Measurements from ENCODE around the gene TAF13.

The TAF13 gene, protein sequence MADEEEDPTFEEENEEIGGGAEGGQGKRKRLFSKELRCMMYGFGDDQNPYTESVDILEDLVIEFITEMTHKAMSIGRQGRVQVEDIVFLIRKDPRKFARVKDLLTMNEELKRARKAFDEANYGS

GRCh38 chr1:109075531-109076490, at the start of gene TAF13:
TAF13 (minus strand) TSS chr1:109076003; CDS start chr1:109075947, 56 bp downstream.
- peak; percentile 91 for DNase-seq

DNA sequence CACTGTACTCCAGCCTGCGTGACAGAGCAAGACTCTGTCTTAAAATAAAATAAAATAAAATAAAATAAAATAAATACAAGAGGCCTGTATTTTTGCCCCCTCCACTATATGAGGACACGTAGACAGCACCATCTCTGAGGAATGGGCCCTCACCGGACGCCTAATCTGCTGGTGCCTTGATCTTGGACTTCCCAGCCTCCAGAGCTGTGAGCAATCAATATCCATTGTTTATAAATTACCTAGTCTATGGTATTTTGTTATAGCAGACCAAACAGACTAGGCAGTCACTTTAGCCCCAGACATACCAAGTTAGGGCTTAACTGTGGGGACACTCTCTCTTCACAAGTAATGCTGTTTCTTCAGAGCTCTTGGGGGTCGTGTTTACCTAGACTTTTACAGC, 44.6 kb upstream of the TAF13 start:
- DNase-seq, result no peak

- no peak for DNase-seq
These were observed 42.3 kb upstream of the TAF13 start for GRCh38 chr1:109118089-109118488.

DNA sequence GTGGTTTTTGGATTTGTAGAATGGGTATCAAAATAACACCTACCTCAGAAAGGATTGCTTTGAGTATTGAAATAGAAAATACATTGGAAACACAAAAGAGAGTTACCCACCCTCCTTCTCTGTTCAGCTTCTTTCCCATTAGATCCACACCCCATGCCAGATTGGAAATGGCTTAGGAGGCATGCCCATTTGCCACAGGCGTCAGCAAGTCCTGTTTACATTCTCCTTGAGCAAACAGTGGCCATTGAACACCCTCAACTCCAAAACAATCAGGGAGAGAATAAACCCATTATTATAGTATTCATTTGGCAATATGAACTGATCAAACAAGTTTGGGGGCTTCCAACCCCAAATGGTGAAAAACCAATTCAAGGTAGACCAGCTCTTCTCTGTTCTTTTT, 40.5 kb upstream of the TAF13 start:
- no peak for DNase-seq

DNA sequence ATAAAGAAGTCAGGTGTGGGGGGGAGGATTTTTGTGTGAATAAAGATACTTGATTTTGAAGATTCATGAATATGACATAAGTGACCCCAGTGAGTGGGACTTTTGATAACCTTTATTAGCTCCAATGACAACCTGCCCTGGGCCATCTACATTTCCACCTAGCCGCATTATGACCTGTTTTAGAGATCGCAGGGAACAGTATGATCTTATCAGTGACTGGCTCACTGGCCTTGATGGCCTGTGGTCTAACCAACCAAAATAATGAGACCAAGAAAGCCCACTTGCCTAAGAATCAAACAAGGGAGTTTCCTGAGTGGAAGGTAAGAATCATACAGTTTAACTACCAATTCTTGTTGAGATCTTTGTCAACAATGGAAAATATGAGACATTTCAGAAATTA, 39.9 kb upstream of the TAF13 start:
- no peak for DNase-seq

GRCh38 chr1:109114342-109114674, 38.5 kb upstream of the TAF13 start:
- DNase-seq, result no peak

GRCh38 chr1:109113590-109114341, 38.0 kb upstream of the TAF13 start, which contains the start of gene ELAPOR1:
ELAPOR1 (plus strand) TSS chr1:109114115; CDS start chr1:109114184, 69 bp downstream.
- DNase-seq, result peak; percentile 14

GRCh38 chr1:109112652-109113285, 37.0 kb upstream of the TAF13 start:
- peak; percentile 70 for DNase-seq

GRCh38 chr1:109112056-109112651, 36.4 kb upstream of the TAF13 start:
- DNase-seq, result no peak

GRCh38 chr1:109111386-109112055, 35.7 kb upstream of the TAF13 start:
- DNase-seq, result no peak

DNA sequence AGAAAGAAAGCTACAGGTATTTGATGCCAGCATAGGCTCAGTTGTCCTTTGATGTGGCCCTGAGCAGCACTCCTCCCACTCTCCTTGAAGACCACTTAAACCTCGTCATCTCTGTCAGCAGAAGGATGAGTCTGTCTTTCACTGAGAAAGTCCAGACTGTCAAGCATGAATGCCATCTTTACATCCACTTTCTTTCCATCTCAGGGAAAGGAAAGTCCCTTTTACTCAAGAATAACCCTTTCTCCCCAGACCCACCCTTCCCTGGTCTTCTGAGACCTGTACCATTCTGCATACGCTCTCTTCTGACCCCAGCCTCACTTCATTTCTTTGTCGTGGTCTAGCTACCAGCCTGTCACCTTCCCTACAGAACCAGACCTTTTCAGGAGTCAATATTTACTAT, 34.1 kb upstream of the TAF13 start:
- no peak for DNase-seq

DNA sequence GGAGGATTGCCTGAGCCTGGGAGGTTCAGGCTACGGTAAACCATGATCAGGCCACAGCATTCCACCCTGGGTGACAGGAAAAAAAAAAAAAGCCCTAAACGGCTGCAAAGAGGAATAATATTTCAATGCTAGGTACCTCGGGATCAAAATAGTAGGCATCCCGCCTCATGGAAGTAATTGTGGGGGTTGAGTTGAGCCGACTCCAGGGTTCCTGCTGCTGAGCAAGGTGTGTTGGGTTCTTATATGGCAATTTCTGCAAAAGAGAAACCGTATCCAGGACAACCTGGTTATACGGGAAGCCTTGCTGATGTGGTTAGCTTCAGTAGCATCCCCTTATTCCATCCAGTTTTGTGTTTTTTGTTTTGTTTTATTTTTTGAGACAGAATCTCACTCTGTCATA, 32.0 kb upstream of the TAF13 start:
- DNase-seq, result no peak

DNA sequence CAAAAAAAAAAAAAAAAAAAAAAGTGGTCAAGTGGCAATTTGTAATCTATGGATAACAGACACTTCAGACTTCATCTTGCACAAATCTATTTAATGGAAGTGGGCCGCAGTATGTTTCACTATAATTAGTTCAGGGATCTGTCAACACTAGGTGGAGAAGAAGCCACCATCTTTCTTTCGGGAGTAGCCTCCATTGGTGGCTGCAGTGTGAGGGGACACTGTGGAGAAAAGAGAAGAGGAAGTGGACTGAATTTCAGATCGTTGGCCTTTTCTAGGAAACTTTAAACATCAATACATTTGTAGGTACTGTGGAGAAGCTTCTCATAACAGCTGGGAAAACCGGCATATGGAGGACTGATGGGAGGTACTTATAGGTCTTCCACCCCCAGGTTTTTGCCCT, 30.1 kb upstream of the TAF13 start:
- DNase-seq, result no peak

DNA sequence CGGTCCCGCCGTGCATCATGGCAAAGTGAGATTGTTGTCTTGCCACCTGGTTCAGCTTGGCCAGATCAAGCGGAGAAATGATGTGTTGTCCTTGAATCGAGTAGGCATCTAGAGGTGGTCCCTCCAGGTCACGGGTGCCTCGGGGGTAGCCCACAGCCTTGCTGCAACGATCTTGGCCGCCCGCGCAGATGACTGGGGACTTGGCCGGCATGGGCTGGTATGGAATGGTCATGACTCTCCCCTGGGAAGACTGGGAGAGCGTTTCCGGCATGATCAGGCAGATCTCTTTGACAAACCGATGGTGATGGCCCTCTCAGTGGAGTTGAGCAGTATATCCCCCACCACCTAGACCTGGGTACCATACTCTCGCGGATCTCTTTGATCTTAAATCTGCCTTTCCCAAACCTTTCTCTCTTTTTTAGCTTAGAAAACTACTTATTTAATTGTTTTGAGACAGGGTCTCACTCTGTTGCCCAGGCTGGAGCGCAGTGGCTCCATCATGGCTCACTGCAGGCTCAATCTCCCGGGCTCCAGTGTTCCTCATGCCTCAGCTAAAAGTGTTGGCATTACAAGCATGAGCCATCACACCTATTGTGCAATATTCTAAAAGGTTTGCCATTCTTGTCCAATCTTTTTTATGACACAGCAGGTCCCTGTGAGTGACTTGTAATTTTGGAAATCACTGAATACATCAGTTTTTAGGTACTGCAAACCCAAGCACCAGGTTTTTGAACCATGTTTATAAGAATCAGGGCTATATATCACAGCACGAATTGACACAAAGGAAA, 28.8 kb upstream of the TAF13 start:
- DNase-seq, result no peak

DNA sequence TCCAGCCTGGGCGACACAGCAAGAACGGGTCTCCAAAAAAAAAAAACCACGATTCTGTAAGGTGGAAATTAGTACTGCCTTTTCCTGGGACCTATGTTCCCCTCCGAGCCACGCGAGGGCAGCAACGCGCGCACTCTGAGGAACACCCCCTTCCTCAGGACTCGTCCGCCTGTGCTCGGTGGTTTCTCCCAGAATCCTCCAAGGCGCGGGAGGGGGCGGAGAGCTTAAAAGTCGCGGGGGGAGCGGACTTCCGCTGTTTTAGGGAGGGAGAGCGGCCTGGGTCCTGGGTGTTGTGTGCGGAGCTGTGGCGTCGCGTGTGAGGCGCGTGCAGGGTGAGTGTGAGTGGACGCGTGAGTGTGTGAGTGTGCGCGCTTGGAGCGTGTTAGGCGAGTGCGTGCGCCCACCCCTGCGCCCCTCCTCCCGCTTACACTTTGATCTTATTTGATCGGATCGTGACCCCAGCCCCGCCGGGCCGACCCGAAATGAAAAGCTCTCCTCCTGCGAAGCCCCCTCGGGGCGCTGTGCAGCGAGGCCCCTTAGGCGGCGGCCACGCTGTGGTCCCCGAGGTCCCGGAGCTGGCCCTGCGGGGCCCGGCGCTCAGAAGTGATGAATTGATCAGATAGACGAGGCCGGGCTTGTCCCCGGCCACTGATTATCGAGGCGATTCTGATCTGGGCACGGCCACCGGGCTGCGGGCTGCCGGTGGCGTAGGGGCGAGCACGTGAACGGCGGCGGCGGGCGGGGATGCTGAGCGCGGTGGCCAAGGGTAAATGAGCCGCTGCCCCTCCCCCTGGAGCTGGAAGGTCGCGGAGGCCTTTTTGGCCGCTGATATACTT, 24.4 kb upstream of the TAF13 start:
- peak; percentile 90 for DNase-seq

DNA sequence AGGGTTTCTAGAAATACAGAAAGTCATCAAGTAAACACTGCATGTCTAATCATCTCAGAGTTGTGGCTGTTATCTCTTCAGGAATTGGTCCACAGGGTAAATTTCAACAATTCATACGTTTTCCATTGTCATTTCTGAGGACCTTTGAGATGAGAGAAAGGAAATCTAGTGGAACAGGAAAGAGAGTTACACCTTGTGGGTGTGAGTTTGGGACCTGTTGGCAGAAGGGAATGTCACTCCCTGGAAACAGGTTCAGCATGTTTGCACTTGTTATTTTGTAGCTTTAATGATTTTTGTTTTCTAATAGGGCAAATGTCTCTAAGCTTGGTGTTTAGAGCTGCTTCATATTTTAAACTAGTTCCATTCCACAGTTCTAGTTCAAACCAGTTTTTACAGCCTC, 20.3 kb upstream of the TAF13 start:
- no peak for DNase-seq

DNA sequence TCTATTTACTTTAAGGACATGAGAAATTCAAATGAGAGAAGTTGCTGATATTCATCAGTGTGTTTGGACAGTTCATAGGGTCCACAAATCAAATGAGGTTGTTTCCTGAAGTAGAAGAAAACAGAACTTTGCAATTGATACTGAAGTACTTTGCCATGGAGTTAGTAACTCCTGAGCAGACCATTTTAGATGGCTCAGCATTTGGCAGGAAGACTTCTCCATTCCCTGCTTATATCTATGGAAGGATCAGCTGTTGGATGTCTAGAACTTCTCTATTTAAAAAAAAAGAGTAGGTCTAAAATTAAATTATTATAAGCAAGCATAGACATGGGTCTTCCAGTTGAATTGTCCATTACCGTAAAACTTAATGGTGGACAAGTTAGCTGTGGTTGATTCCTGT, 19.8 kb upstream of the TAF13 start:
- no peak for DNase-seq

GRCh38 chr1:109094871-109095270, 19.1 kb upstream of the TAF13 start:
- DNase-seq, result no peak

- no peak for DNase-seq
These were observed 18.6 kb upstream of the TAF13 start for GRCh38 chr1:109094377-109094803.

GRCh38 chr1:109091839-109092193, 16.0 kb upstream of the TAF13 start:
- no peak for DNase-seq
